Measurements from ENCODE around the gene ROPN1.

ROPN1 gene

DNA sequence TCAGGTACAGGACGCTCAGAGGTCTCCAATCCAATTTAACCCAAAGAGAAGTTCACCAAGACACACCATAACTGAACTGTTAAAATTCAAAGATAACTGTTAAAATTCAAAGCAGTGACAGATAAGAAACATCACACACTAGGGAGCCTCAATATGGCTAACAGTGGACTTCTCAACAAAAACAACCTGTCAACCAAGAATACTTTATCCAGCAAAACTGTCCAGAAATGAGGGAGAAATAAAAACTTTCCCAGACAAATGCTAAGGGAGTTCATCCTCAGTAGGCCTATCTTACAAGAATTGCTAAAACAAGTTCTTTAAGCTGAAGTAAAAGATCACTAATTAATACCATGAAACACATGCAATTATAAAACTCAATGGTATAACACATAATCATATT, 71.5 kb downstream of the ROPN1 start:
- Histone ChIP-seq H3K4me3 (ENCODE audit: low read length in 2 of 2) (no peak overlapping the region), H3K4me1 (ENCODE audit: control insufficient read depth, insufficient read depth, low read length) (no peaks in the 10 kb centered on the region), H3K36me3 (ENCODE audit: control insufficient read depth in 2 of 2, insufficient read depth in 2 of 2, low read length in 2 of 2) (peaks cover 9% of the 10 kb centered on the region in 2 donors), H3K9ac (ENCODE audit: low read length in 2 of 2) (no peak overlapping the region), H3K27me3 (ENCODE audit: control insufficient read depth in 1 of 2, insufficient read depth in 2 of 2, low read length in 2 of 2) (no peaks in the 10 kb centered on the region), H3K27ac (ENCODE audit: low read length) (no peak overlapping the region), H3K9me3 (ENCODE audit: control insufficient read depth in 2 of 2, low read length in 2 of 2) (peaks cover 5 to 7% of the 10 kb centered on the region in 2 donors)

DNA sequence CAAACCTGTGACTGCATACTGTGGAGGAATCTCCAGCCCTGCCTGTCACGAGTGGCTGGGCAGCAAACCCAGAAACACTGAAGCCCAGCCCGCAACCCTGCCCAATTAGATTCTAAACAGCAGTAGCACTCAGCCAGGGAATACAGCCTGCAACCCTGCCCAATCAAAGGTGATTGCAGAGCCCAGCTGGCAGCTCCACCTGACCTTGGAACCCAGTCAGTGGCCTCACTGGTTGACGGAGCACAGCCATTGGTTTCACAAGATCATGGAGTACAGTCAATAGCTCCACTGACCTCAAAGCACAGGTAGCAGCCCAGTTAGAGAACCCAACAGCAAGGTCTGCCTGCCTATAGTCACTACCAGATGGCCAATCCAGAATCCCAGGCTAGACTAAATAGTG, 72.6 kb downstream of the ROPN1 start:
- Histone ChIP-seq H3K27me3 (ENCODE audit: control insufficient read depth in 1 of 2, insufficient read depth in 2 of 2, low read length in 2 of 2) (no peaks in the 10 kb centered on the region), H3K27ac (ENCODE audit: low read length) (no peak overlapping the region), H3K4me1 (ENCODE audit: control insufficient read depth, insufficient read depth, low read length) (no peaks in the 10 kb centered on the region), H3K9me3 (ENCODE audit: control insufficient read depth in 2 of 2, low read length in 2 of 2) (peaks cover 5 to 7% of the 10 kb centered on the region in 2 donors), H3K4me3 (ENCODE audit: low read length in 2 of 2) (no peak overlapping the region), H3K36me3 (ENCODE audit: control insufficient read depth in 2 of 2, insufficient read depth in 2 of 2, low read length in 2 of 2) (peaks cover 9 to 12% of the 10 kb centered on the region in 2 donors), H3K9ac (ENCODE audit: low read length in 2 of 2) (no peak overlapping the region)

Measured in stomach smooth muscle (tissue), 2 donors.